ENCODE results near the gene CUBN.

DNA sequence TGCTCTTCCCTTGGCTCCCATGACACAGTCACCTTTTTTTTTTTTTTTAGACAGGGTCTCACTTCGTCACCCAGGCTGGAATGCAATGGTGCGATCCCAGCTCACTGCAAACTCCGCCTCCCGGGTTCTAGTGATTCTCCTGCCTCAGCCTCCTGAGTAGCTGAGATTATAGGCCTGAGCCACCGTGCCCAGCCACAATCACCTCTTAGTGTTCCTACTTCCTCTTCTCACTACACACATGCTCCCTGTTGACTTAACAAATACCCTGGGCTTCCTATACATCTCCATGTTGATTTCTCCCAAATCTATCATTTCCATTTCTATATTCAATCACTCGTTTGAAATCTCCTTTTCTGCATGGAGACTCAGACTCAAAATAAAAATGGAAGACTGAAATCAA is 91.7 kb downstream of the CUBN start:
- TF ChIP-seq, protein P1, sequence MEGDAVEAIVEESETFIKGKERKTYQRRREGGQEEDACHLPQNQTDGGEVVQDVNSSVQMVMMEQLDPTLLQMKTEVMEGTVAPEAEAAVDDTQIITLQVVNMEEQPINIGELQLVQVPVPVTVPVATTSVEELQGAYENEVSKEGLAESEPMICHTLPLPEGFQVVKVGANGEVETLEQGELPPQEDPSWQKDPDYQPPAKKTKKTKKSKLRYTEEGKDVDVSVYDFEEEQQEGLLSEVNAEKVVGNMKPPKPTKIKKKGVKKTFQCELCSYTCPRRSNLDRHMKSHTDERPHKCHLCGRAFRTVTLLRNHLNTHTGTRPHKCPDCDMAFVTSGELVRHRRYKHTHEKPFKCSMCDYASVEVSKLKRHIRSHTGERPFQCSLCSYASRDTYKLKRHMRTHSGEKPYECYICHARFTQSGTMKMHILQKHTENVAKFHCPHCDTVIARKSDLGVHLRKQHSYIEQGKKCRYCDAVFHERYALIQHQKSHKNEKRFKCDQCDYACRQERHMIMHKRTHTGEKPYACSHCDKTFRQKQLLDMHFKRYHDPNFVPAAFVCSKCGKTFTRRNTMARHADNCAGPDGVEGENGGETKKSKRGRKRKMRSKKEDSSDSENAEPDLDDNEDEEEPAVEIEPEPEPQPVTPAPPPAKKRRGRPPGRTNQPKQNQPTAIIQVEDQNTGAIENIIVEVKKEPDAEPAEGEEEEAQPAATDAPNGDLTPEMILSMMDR (IDR thresholded peaks at IDR 0.05): no peak
- no peak for TF ChIP-seq MAZ (IDR thresholded peaks at IDR 0.05; ENCODE audit: borderline replicate concordance, low read depth, low read length)
- TF ChIP-seq BHLHE40 (IDR thresholded peaks at IDR 0.05; ENCODE audit: low read depth, low read length): no peak
- TF ChIP-seq JUNB (IDR thresholded peaks at IDR 0.05): no peak
- no peak for TF ChIP-seq RCOR1 (IDR thresholded peaks at IDR 0.05; ENCODE audit: low read depth, low read length)
- no peak for TF ChIP-seq POLR2A (IDR thresholded peaks at IDR 0.05; ENCODE audit: low read length)
- TF ChIP-seq, protein P2, sequence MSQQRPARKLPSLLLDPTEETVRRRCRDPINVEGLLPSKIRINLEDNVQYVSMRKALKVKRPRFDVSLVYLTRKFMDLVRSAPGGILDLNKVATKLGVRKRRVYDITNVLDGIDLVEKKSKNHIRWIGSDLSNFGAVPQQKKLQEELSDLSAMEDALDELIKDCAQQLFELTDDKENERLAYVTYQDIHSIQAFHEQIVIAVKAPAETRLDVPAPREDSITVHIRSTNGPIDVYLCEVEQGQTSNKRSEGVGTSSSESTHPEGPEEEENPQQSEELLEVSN (IDR thresholded peaks at IDR 0.05; ENCODE audit: borderline replicate concordance, low read depth): no peak
- TF ChIP-seq TP53 (CRISPR knock-in tag; IDR thresholded peaks at IDR 0.05): no peak
- TF ChIP-seq EHF (CRISPR knock-in tag; IDR thresholded peaks at IDR 0.05): no peak
- TF ChIP-seq, protein P3, sequence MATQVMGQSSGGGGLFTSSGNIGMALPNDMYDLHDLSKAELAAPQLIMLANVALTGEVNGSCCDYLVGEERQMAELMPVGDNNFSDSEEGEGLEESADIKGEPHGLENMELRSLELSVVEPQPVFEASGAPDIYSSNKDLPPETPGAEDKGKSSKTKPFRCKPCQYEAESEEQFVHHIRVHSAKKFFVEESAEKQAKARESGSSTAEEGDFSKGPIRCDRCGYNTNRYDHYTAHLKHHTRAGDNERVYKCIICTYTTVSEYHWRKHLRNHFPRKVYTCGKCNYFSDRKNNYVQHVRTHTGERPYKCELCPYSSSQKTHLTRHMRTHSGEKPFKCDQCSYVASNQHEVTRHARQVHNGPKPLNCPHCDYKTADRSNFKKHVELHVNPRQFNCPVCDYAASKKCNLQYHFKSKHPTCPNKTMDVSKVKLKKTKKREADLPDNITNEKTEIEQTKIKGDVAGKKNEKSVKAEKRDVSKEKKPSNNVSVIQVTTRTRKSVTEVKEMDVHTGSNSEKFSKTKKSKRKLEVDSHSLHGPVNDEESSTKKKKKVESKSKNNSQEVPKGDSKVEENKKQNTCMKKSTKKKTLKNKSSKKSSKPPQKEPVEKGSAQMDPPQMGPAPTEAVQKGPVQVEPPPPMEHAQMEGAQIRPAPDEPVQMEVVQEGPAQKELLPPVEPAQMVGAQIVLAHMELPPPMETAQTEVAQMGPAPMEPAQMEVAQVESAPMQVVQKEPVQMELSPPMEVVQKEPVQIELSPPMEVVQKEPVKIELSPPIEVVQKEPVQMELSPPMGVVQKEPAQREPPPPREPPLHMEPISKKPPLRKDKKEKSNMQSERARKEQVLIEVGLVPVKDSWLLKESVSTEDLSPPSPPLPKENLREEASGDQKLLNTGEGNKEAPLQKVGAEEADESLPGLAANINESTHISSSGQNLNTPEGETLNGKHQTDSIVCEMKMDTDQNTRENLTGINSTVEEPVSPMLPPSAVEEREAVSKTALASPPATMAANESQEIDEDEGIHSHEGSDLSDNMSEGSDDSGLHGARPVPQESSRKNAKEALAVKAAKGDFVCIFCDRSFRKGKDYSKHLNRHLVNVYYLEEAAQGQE (IDR thresholded peaks at IDR 0.05): no peak
- no peak for TF ChIP-seq MAFK (IDR thresholded peaks at IDR 0.05; ENCODE audit: partially characterized antibody)
- no peak for TF ChIP-seq CHD4 (IDR thresholded peaks at IDR 0.05; ENCODE audit: borderline replicate concordance)
- no peak for TF ChIP-seq ZFP36 (IDR thresholded peaks at IDR 0.05; ENCODE audit: borderline replicate concordance, partially characterized antibody)
- no peak for TF ChIP-seq KDM1A (IDR thresholded peaks at IDR 0.05; ENCODE audit: low read depth)
